NCI-H2227 treated with DMSO at 0.1 percent for 48 hours (cell line): ENCODE data around the gene FAM25C.
"Not testable (repeated sequence)": the region's sequence is repeated elsewhere in the genome, so short reads cannot be mapped to it uniquely, and the experiment has no call there.

Experiments used
- DNase-seq: peaks from one replicate; lab custom pipeline; 2025; lab: John Stamatoyannopoulos, UW

Gene FAM25C

GRCh38 chr10:47999691-48000090, at the start of gene FAM25C:
FAM25C (minus strand) TSS chr10:47999791; CDS start chr10:47999765, 26 bp downstream.
- DNase-seq = not testable (repeated sequence)

DNA sequence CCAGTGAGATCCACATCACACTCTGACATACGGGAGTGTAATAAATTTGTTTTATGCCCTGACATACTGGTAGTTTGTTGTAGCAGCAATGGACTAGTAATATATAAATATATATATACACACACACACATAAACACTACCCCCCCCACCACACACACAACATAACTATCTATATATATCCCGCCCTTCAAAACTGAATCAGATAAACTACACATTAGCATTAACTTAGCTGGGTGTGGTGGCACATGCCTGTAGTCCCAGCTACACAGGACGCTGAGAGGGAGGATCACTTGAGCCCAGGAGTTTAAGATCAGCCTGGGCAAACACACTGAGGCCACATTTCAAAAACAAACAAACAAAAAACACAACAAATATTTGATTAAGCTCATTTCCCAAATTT, 45.0 kb upstream of the FAM25C start:
- not testable (repeated sequence) for DNase-seq

DNA sequence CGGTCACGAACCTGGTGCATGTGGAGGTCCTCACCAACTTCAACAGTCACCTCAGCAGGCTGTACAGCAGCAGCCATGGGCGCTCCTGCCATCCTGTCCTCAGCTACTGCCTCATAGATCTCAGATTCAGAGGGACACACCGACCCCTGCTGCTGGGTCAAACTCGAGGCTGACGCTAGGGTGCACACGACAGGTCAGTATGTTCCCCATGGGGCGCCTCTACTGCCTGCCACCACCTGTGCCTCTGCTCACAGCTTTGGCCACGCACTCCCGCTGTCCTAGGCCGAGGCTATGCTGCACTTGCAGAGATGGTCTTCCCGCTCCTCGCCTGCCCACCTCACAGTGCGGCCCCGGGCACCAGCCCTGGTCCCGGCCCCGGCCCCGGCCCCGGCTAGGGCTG, 31.8 kb upstream of the FAM25C start:
- not testable (repeated sequence) for DNase-seq

DNA sequence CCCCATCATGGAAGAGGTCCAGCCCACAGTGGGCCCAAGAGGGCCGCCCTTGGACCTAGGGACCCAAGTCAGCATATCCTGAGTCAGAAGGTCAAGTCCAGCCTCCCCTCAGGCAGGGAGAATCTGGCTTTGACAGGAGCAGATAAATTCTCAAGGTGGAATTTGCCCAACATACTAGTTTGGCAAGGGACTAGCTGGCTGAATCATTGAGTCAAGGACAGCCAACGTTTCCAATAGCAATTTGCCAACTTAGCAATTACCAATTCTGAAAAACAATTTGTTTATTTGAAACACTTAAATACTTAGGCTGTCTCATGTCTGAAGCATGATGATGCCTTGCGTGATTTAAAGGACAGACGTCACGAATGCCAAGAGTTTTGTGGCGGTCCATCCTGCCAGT, 2.7 kb upstream of the FAM25C start:
- DNase-seq = not testable (repeated sequence)

DNA sequence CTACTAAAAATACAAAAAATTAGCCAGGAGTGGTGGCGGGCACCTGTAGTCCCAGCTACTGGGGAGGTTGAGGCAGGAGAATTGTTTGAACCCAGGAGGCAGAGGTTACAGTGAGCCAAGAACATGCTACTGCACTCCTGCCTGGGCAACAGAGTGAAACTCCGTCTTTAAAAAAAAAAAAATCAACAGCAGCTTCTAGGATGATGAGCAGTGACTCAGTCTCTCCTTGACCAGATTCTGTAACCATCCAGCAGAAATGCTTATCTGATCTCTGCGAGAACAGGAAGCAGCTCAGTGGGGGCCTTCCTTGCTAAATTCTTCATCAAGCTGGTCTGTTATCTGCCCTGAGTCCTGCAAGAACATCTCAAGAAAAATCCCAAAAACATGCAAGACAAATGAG, 5.5 kb downstream of the FAM25C start:
- DNase-seq = not testable (repeated sequence)

- not testable (repeated sequence) for DNase-seq
Measured at GRCh38 chr10:47992560-47992959, 7.0 kb downstream of the FAM25C start.

- not testable (repeated sequence) for DNase-seq
Measured at GRCh38 chr10:47991706-47992105, 7.9 kb downstream of the FAM25C start.

GRCh38 chr10:47990097-47990496, 9.5 kb downstream of the FAM25C start:
- DNase-seq = not testable (repeated sequence)

DNA sequence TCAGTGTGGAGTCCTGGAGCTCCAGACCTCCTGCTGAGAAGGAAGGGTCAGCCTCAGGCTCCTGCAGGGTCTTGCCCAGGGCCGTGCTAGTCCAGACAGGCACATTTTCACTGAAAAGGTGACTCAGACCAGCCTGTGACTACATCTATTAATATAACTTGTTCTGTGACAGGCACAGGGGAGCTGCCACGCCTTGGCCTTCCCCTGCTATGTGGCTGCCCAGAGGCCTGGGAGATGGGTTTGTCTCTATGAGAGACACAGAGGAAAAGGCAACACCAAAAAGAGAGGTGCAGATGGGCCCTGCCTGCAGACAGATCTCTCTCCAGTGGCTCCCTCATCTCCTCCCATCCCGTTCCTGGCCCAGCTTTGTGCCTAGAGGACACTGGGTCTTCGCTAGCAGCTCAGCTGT, 10.0 kb downstream of the FAM25C start:
- not testable (repeated sequence) for DNase-seq

GRCh38 chr10:47988718-47989541, 10.7 kb downstream of the FAM25C start:
- DNase-seq = not testable (repeated sequence)

DNA sequence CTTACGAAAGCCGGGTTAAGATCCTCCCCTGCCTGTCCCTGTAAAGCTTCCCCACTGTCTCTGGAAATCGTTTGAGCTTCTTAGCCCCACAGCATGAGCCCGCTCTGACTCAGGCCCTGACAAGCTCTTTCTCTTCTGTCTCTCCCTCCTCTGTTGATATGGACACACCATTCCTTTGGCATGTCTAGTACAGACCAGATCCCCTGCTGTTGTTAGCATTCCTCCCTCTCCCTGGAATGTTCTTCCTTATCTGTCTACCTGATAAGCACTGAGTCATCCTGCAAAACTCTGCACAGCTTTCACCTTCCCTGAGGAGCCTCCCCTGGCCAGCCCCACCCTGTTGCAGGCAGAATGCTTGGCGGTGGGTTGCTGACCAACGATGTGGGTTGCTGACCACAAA, 11.6 kb downstream of the FAM25C start:
- DNase-seq = not testable (repeated sequence)

DNA sequence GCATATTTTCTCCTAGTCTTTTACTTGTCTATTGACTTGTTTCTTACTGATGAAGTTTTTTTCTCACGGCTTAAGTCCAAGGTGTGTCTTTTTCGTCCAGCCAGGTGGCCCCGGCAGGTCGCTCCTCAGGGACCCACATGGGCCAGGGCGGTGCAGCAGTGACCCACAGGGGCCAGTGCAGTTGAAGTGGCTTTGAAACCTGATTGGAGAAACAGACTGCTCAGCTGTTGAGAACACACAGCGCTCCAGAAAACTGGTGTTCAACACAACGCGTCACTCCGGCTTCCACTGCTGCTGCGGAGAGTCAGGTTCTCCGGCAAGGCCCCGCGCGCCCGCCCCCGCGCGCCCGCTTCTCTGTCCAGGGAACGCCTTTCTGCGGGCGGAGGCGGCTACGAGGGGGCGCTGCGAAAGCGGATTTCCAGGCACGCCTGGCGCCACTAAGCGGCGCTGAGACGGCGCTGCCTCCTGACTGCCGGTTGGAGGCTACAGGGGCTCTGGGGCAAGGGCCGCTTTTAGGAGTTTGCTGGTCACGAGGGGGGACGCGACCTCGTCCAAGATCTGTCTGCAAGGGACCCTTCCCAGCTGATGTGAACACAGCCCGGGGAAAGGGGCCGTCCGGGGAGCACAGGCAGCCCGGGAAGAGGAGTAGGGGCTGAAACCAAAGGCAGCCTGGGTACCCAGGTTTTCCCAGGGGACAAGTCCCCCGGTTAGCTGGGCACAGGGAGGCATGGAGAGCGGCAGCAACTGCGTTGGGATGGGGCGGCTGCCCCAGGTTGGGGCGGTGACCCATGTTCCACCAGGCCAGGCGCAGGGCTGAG, 13.0 kb downstream of the FAM25C start:
- DNase-seq = not testable (repeated sequence)

DNA sequence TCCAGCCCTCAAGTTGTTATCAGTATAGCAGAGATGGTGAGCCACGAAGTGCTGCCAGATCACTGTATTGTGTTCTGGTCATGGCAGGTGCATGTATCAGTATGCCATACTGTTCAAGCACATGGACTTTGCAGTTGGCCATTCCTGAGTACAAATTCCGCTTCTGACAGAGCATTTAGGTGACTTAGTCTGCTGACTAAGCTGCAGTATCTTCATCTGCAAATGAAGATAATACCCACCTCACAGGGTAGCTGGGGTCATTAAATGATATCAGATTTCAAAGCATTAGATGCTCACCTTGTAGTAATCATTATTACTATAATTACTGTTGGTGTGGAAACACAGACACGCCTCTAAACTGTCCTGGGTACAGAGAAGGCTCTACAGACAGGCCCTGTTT, 24.2 kb downstream of the FAM25C start:
- not testable (repeated sequence) for DNase-seq

GRCh38 chr10:47973131-47973530, 26.5 kb downstream of the FAM25C start:
- not testable (repeated sequence) for DNase-seq

DNA sequence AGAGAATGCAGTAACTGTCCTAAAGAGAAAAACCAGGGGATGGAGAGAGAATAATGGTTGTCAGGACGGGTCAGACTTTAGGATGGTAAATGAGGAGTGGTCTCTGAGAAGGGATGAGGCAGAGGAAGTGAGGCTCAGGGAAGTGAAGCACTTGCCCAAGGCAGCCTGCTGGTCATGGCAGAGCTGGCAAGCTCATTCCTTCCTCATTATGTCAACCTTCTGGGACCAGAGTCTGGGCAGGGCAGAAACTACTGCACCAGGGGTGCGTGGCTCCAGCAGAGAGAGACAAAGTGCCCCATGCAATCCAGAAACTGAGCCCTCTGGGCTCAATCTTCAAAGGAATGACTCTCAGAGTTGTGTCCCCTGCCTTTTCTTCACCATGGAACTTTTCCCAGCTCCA, 27.5 kb downstream of the FAM25C start:
- not testable (repeated sequence) for DNase-seq

GRCh38 chr10:47971598-47971997, 28.0 kb downstream of the FAM25C start:
- DNase-seq = not testable (repeated sequence)

DNA sequence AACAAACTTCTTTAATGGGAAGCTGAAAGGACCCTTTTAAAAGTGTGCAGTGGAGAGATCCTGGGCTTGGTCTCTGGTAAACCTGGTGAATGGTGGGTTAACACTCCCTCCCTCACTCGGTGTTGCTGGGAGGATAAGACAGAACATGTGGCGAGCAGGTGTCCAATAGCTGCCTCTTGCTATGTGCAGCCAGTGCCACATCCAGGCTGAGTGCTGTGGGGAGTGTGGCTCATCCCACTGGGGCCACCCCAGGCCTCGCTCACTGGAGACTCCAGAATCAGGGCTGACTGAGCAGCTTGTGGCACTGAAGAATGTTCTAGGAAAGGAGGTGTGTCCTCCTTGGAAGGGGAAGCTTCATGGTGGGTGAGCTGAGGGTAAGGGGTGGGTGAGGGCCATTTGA, 29.5 kb downstream of the FAM25C start:
- not testable (repeated sequence) for DNase-seq

GRCh38 chr10:47968988-47969387, 30.6 kb downstream of the FAM25C start:
- DNase-seq = not testable (repeated sequence)

DNA sequence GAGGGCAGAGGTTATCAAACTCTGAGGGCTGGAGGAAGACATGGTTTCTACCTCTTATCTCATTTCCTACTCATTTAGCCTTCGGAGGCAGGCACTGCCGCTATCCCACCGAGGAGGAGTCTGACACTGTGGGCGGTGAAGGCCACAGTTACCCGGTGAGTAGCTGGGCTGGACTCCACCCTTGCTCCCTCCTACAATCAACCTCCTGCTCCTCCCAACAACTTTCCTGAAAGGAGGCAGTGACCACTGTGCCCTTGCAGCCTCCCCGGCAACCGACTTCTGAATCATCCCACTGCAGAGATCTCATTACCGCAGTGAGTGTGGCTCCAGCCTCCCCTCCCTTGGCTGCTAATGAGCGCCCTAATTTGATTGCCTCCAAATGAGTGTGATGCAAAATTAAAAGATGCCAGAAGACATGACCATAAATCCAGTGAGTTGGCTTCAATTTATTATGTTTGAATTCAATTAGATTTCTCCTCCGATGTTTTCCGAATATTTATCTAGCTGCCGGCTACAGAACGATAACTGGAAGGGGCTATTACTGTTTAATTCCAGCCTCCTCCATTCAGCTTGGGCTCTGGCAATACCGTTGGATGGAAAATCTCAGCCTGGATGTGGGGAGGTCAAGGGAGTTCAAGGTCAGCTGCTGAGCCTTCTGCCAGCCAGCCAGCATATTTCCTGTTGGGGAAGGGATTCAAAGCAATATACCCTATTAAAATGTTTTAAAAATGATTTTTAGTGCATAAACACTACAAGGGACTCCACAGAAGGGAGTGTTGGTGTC, 35.1 kb downstream of the FAM25C start:
- not testable (repeated sequence) for DNase-seq

GRCh38 chr10:47962785-47963184, 36.8 kb downstream of the FAM25C start:
- not testable (repeated sequence) for DNase-seq

DNA sequence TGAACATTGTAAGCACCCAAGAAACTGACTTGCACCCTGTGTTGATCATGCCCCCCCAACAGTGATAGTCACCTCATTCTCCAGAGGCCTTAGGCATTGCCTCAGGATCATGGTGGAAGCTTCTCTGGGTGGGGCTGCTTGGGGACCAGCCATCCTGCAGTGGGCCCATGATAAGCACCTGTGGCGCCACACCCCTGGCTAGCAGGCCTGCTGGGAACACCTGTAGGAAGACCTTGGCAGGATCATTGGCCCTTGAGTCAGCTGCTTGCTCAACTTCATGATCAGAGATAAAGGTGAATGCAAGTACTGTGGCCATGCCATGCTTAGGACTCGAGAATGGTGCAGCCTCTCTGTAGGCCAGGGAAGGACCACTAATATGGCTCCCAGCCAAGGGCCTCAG, 38.9 kb downstream of the FAM25C start:
- DNase-seq = not testable (repeated sequence)

DNA sequence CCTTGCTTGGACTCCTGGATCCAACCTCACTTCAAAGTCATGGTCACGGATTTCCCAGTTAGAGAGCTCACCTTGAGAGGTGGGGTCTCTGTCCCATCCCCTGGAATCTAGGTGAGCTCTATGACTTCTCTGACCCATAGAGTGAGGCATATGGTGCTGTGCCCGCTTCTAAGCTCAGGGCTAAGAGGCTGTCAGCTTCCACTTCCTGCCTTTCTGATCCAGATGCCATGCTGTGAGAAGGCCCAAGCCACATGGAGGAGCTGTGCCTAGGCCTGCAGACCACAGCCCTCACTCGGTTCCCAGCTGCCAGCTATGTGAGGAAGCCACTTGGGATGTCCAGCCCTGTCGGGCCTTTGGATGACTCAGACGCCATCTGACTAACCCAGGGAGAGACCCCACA, 39.9 kb downstream of the FAM25C start:
- not testable (repeated sequence) for DNase-seq
